ENCODE results near the gene USP24.

- TF ChIP-seq EZH2 (IDR thresholded peaks at IDR 0.05; ENCODE audit: insufficient read depth, low read length) (no peak), CTCF (IDR thresholded peaks at IDR 0.05; ENCODE audit: insufficient read depth, low read depth, low read length) (no peak)
Measured at GRCh38 chr1:55213151-55213884, 1.8 kb downstream of the USP24 start.

Measured in astrocyte (in vitro differentiated cells and primary cell).